Activated naive CD4-positive, alpha-beta T cell treated with anti-CD3 and anti-CD28 coated beads, Interleukin-2, amount 50 U/mL, for 16 hours (primary cell): ENCODE measurements around the gene CCDC7.
"Not testable (repeated sequence)": the region's sequence is repeated elsewhere in the genome, so short reads cannot be mapped to it uniquely, and the experiment has no call there.

ENCODE experiments used
- DNase-seq: peaks from one replicate; pipeline ENCODE4 v3.0.0-alpha.2; 2020

Gene CCDC7

GRCh38 chr10:32582946-32583345, 137.0 kb downstream of the CCDC7 start:
- no peak for DNase-seq

GRCh38 chr10:32598022-32598421, 152.1 kb downstream of the CCDC7 start:
- not testable (repeated sequence) for DNase-seq

- no peak for DNase-seq
These were observed 154.4 kb downstream of the CCDC7 start for GRCh38 chr10:32600317-32600716.

- not testable (repeated sequence) for DNase-seq
These were observed 155.6 kb downstream of the CCDC7 start for GRCh38 chr10:32601562-32601961.

GRCh38 chr10:32605787-32606186, 159.8 kb downstream of the CCDC7 start:
- no peak for DNase-seq

GRCh38 chr10:32610543-32610942, 164.6 kb downstream of the CCDC7 start:
- DNase-seq, result not testable (repeated sequence)

GRCh38 chr10:32616438-32616837, 170.5 kb downstream of the CCDC7 start:
- no peak for DNase-seq

- no peak for DNase-seq
These were observed 172.5 kb downstream of the CCDC7 start for GRCh38 chr10:32618482-32618881.

- DNase-seq, result no peak
These were observed 176.0 kb downstream of the CCDC7 start for GRCh38 chr10:32621969-32622368.

- no peak for DNase-seq
These were observed 176.5 kb downstream of the CCDC7 start for GRCh38 chr10:32622409-32622808.

- DNase-seq, result no peak
These were observed 181.2 kb downstream of the CCDC7 start for GRCh38 chr10:32627183-32627582.

GRCh38 chr10:32629910-32630309, 184.0 kb downstream of the CCDC7 start:
- DNase-seq, result no peak

- DNase-seq, result no peak
These were observed 200.6 kb downstream of the CCDC7 start for GRCh38 chr10:32646535-32646934.

GRCh38 chr10:32650246-32650655, 204.3 kb downstream of the CCDC7 start:
- DNase-seq, result no peak

GRCh38 chr10:32657430-32657829, 211.5 kb downstream of the CCDC7 start:
- not testable (repeated sequence) for DNase-seq

- no peak for DNase-seq
These were observed 215.4 kb downstream of the CCDC7 start for GRCh38 chr10:32661346-32661745.

GRCh38 chr10:32680803-32681557, 235.0 kb downstream of the CCDC7 start:
- DNase-seq, result no peak

- no peak for DNase-seq
These were observed 238.4 kb downstream of the CCDC7 start for GRCh38 chr10:32684291-32684690.

GRCh38 chr10:32687116-32687515, 241.2 kb downstream of the CCDC7 start:
- no peak for DNase-seq

- no peak for DNase-seq
These were observed 241.6 kb downstream of the CCDC7 start for GRCh38 chr10:32687546-32687945.

GRCh38 chr10:32692174-32692573, 246.2 kb downstream of the CCDC7 start:
- no peak for DNase-seq

- no peak for DNase-seq
These were observed 247.6 kb downstream of the CCDC7 start for GRCh38 chr10:32693441-32693979.

- DNase-seq, result not testable (repeated sequence)
These were observed 253.7 kb downstream of the CCDC7 start for GRCh38 chr10:32699683-32700082.

GRCh38 chr10:32713560-32713959, 267.6 kb downstream of the CCDC7 start:
- no peak for DNase-seq

GRCh38 chr10:32731527-32731926, 285.6 kb downstream of the CCDC7 start:
- DNase-seq, result no peak
